T-helper 22 cell (primary cell): ENCODE data around the gene METTL22.

ENCODE experiments used
- DNase-seq: peaks from one replicate; pipeline ENCODE4 v3.0.0-alpha.2; 2020; ENCODE audit warnings: low read depth

Gene METTL22

GRCh38 chr16:8694795-8695728 lies 73.6 kb downstream of the METTL22 start:
- DNase-seq: no peak

GRCh38 chr16:8696880-8697279 lies 75.4 kb downstream of the METTL22 start:
- DNase-seq: no peak

- no peak for DNase-seq
Measured at GRCh38 chr16:8697965-8698364, 76.5 kb downstream of the METTL22 start.
